ENCODE data around the gene ERAS. TPM values are rescaled to one million over a fixed set of nuclear protein-coding genes. Genes with fewer than 3 reads are reported as not detected.
A peak's percentile ranks its signal among the peaks of the same experiment; 100 is the strongest.

Gene ERAS, protein sequence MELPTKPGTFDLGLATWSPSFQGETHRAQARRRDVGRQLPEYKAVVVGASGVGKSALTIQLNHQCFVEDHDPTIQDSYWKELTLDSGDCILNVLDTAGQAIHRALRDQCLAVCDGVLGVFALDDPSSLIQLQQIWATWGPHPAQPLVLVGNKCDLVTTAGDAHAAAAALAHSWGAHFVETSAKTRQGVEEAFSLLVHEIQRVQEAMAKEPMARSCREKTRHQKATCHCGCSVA
- total RNA-seq, result not detected

DNA sequence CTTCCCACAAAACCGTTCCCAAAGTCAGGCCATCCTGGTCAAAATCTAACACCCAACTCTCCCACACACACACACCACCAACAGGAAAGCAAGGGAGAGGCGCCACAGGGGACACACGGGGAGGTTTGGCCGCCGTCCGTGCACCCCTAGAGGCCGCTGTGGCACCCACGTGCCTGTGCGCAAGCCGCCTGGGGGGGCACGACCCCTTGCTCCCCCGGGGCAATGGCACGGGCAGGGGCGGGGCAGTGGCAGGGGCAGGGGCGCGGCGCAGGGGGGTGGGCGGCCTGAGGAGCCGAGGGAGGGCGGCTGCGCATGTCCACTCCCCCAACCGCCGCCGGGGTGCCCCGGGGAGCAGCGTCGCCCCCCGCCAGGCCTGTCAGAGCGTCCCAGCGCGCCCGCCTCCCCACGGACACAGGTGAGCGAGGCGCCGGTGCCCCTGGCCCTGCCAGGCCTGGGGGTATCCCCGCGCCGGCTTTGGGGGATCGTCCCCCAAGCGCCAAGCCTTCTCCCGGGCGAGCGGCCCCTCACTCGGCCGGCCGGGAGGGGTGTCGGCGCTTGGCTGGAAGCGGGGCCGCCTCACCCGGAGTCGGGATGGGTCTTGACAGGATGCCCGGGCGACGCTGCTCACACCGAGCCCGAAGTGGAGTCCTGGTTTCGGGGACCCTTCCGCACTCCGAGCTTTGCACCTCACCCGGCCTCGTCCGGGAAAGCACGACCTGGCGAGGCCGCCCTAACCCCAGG lies at the start of gene ERAS:
Gene ERAS (plus strand): TSS at position 379 of the 741 bp plus-strand sequence. CDS start 2,611 bp downstream, outside the sequence.
- no peak within 1 kb of the TSS for H3K4me3 Mint-ChIP-seq
- peak; percentile 28 for DNase-seq
- CTCF ChIA-PET, result interaction anchor here (0.8 kb wide), 1 partner anchor 27 kb away, joined by 4 read pairs; no protein-coding TSS in a partner anchor
- H3K4me1 Mint-ChIP-seq, result peaks cover 3% of the 10 kb centered on the region
- POLR2A ChIA-PET, result no interaction called here
- ATAC-seq, result peak; percentile 66
- intact Hi-C loops (cut with DNase I, micrococcal nuclease), result no loop called here
- H3K36me3 Mint-ChIP-seq (ENCODE audit: low read depth), result peaks cover 25% of the 10 kb centered on the region
- H3K9me3 Mint-ChIP-seq (ENCODE audit: low read depth), result no peaks in the 10 kb centered on the region
- H3K27me3 Mint-ChIP-seq, result peaks cover 21% of the 10 kb centered on the region
- H3K27ac Mint-ChIP-seq, result no peak within 1 kb of the TSS

DNA sequence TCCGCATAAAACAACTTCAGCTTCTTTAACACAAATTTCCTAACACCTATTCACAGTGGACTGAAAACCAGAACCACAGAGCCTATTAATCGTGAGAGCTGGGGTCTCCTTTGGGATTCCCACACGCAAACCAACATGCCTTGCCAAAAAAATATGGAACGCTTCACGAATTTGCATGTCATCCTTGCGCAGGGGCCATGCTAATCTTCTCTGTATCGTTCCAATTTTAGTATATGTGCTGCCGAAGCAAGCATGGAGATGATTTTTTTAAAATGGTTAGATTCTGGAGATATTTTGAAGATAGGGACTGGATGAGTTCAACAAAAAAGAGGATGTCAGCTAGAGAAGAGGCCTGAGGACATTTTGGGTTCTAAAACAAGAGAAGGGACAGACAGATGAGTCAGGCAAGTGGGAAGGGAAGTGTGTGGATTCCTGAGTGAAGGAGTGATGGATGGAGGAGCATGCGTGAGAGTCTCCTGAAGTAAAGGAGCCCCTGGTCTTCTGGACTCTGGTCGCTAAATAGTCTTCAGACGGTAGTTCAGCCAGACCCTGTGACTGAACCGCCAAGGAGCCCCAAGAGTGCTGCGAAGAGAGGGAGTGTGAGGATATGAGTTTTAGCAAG lies 49.4 kb upstream of the ERAS start:
- H3K4me1 Mint-ChIP-seq, result no peaks in the 10 kb centered on the region
- H3K4me3 Mint-ChIP-seq, result no peak overlapping the region
- H3K36me3 Mint-ChIP-seq (ENCODE audit: low read depth), result no peaks in the 10 kb centered on the region
- DNase-seq, result no peak
- ATAC-seq, result no peak
- intact Hi-C loops (cut with DNase I, micrococcal nuclease), result no loop called here
- POLR2A ChIA-PET, result no interaction called here
- H3K27ac Mint-ChIP-seq, result no peak overlapping the region
- CTCF ChIA-PET, result interaction anchor here (1.0 kb wide), 1 partner anchor 91 kb away, joined by 3 read pairs; no protein-coding TSS in a partner anchor
- H3K9me3 Mint-ChIP-seq (ENCODE audit: low read depth), result no peaks in the 10 kb centered on the region
- no peaks in the 10 kb centered on the region for H3K27me3 Mint-ChIP-seq

DNA sequence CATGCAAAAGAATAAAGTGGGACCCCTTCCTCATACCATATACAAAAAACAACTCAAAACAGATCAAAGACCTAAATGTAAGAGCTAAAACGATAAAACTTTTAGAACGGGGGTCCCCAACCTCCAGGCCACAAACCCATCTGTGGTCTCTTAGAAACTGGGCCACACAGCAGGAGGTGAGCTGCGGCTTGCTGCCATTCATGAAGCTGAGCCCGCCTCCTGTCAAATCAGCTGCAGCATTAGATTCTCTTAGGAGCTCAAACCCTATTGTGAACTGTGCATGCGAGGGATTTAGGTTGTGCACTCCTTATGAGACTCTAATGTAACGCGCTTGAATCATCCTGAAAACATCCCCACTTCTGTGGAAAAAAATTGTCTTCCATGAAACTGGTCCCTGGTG lies 46.9 kb upstream of the ERAS start:
- no peaks in the 10 kb centered on the region for H3K36me3 Mint-ChIP-seq (ENCODE audit: low read depth)
- intact Hi-C loops (cut with DNase I, micrococcal nuclease), result no loop called here
- H3K4me3 Mint-ChIP-seq, result no peak overlapping the region
- no peaks in the 10 kb centered on the region for H3K27me3 Mint-ChIP-seq
- no peak overlapping the region for H3K27ac Mint-ChIP-seq
- no peak for DNase-seq
- H3K9me3 Mint-ChIP-seq (ENCODE audit: low read depth), result no peaks in the 10 kb centered on the region
- ATAC-seq, result no peak
- H3K4me1 Mint-ChIP-seq, result no peaks in the 10 kb centered on the region
- POLR2A ChIA-PET, result interaction anchor here (0.7 to 1.4 kb wide), 2 partner anchors 103 to 434 kb away, joined by 3 to 4 read pairs; no protein-coding TSS in a partner anchor
- CTCF ChIA-PET, result no interaction called here

DNA sequence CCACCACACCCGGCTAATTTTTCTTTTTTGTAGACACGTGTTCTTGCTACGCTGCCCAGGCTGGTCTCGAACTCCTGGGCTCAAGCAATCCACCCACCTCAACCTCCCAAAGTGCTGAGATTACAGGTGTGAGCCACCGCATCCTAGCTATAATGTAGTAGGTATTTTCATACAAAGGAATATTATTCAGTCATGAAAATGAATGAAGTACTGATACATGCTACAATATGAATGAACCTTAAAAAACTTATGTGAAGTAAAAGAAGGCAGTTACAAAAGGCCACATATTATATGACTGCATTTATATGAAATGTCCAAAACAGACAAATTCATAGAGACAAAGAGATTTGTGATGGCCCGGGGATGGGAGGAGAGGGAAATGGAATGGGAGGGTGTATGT lies 44.6 kb upstream of the ERAS start:
- ATAC-seq (no peak), DNase-seq (no peak)
- Mint-ChIP-seq H3K36me3 (ENCODE audit: low read depth) (no peaks in the 10 kb centered on the region), H3K9me3 (ENCODE audit: low read depth) (no peaks in the 10 kb centered on the region), H3K27ac (no peak overlapping the region), H3K4me3 (no peak overlapping the region), H3K4me1 (no peaks in the 10 kb centered on the region), H3K27me3 (no peaks in the 10 kb centered on the region)
- intact Hi-C loops (cut with DNase I, micrococcal nuclease), result no loop called here
- ChIA-PET CTCF (no interaction called here), POLR2A (no interaction called here)

DNA sequence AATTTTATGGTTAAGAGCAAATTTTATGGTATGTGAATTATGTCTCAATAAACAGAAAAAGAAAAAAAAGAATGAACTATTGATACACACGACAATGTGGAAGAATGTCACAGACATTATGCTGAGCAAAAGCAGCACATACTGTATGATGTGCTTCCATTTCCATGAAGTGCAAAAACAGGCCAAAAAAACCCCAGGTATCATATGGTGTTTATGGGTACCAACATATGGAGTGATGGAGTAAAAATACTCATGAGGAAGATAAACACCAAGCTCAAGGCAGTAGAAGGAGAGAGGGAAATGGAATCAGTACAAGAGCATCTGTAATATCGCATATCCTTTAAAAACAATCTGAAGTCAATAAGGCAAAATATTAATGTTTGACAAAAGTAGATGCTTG lies 44.1 kb upstream of the ERAS start:
- no peaks in the 10 kb centered on the region for H3K36me3 Mint-ChIP-seq (ENCODE audit: low read depth)
- ChIA-PET CTCF (no interaction called here), POLR2A (no interaction called here)
- ATAC-seq (no peak), DNase-seq (no peak)
- no peak overlapping the region for H3K27ac Mint-ChIP-seq
- H3K9me3 Mint-ChIP-seq (ENCODE audit: low read depth), result no peaks in the 10 kb centered on the region
- H3K4me1 Mint-ChIP-seq, result no peaks in the 10 kb centered on the region
- no peak overlapping the region for H3K4me3 Mint-ChIP-seq
- intact Hi-C loops (cut with DNase I, micrococcal nuclease), result no loop called here
- peaks cover 3% of the 10 kb centered on the region for H3K27me3 Mint-ChIP-seq

DNA sequence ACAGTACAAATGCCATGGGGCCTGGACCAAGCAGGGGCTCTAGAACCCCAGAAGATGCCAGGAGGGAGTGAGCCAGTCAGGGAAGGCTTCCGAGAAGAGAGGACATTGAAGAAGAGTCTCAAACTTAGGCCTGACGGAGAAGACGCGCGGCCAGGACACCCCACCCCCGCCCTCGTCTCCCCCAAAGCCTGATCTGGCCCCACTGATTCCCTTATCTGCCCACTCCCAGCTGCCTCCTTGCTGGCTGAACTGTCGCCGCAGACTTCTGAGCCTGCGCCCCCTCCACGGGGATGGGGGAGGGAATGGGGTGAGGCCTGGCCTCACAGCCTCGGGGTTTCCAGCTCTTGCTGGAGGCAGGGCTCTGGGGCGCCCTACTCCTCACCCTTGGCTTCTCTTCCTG lies 43.5 kb upstream of the ERAS start:
- intact Hi-C loops (cut with DNase I, micrococcal nuclease), result no loop called here
- no peak for ATAC-seq
- ChIA-PET CTCF (no interaction called here), POLR2A (no interaction called here)
- Mint-ChIP-seq H3K9me3 (ENCODE audit: low read depth) (no peaks in the 10 kb centered on the region), H3K4me3 (no peak overlapping the region), H3K27ac (no peak overlapping the region), H3K27me3 (peaks cover 5% of the 10 kb centered on the region), H3K36me3 (ENCODE audit: low read depth) (no peaks in the 10 kb centered on the region), H3K4me1 (no peaks in the 10 kb centered on the region)
- DNase-seq, result no peak

DNA sequence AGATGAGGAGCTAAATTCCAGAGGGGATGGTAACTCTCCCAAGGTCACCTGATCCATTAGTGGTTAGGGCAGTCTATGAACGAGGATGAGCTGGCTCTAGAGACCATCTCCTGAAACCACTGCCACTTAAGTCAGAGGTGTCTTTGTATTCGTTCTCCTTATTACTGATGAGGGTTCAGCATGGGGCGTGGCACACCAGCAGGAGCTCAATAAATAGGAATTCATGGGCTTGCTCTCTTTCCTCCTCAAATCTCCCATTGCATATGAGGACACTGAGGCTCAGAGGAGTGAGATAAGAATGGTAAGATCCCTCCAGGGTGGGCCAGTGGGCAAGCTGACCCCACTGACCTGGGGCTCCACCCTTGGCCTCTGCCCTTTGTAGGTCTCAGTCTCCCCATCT lies 41.6 kb upstream of the ERAS start:
- Mint-ChIP-seq H3K4me1 (peaks cover 6% of the 10 kb centered on the region), H3K27ac (no peak overlapping the region), H3K4me3 (no peak overlapping the region), H3K9me3 (ENCODE audit: low read depth) (no peaks in the 10 kb centered on the region), H3K36me3 (ENCODE audit: low read depth) (no peaks in the 10 kb centered on the region), H3K27me3 (peaks cover 7% of the 10 kb centered on the region)
- no peak for DNase-seq
- POLR2A ChIA-PET, result no interaction called here
- CTCF ChIA-PET, result interaction anchor here (0.6 kb wide), 1 partner anchor 68 kb away, joined by 3 read pairs; no protein-coding TSS in a partner anchor
- intact Hi-C loops (cut with DNase I, micrococcal nuclease), result no loop called here
- ATAC-seq, result no peak

DNA sequence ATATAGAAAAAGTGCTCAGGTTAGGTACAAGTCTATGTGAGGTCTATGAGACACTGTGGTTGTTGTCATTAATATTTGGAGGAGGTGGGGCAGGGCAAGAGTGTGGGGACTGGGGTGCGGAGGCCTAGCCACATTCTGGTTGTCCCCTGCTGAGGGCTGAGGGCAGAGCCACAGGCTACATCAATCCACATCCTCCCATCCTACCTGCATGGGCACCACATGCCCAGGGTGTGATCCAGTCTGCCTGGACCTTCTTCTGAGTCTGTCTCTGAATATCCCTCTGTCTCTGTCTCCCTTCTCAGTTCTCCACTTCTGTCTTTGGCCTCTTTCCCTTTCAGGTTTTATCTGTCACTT lies 41.1 kb upstream of the ERAS start:
- no peaks in the 10 kb centered on the region for H3K9me3 Mint-ChIP-seq (ENCODE audit: low read depth)
- DNase-seq (no peak), ATAC-seq (no peak)
- CTCF ChIA-PET, result interaction anchor here (0.6 kb wide), 1 partner anchor 68 kb away, joined by 3 read pairs; no protein-coding TSS in a partner anchor
- POLR2A ChIA-PET, result no interaction called here
- no peak overlapping the region for H3K4me3 Mint-ChIP-seq
- H3K36me3 Mint-ChIP-seq (ENCODE audit: low read depth), result no peaks in the 10 kb centered on the region
- H3K27me3 Mint-ChIP-seq, result peaks cover 7% of the 10 kb centered on the region
- H3K4me1 Mint-ChIP-seq, result peaks cover 8% of the 10 kb centered on the region
- intact Hi-C loops (cut with DNase I, micrococcal nuclease), result no loop called here
- no peak overlapping the region for H3K27ac Mint-ChIP-seq

DNA sequence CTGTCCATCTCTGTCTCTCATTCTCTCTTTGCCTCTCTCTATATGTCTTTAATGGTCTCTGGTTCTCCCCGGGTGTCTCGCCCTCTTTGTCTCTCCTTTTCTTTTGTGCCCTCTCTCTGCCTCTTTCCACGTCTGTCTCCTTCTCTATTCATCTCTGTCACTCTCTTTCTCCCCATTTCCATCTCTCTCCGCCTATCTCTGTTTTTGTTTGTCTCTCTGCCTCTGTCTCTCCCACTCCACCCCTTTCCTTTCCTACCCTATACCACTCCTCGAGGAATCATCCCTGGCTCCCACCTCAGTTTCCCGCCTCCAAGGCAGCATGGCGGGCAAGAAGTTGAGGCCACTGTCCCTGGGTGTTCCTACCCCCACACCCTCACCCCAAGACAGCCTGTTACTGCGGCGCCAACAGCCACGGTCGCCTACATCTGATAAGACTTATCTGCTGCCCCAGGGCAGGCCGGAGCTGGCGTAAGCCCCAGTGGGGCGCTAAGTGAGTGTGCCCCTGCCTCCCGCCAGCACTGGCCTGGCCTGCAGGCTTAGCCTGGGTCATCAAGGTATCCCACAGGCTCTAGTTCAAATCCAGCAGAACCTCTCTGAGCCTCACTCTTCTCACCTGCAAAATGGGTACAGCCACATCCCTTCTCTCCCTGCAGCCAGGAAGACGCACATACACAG lies 40.6 kb upstream of the ERAS start:
- Mint-ChIP-seq H3K9me3 (ENCODE audit: low read depth) (no peaks in the 10 kb centered on the region), H3K4me3 (no peak overlapping the region), H3K27ac (no peak overlapping the region)

DNA sequence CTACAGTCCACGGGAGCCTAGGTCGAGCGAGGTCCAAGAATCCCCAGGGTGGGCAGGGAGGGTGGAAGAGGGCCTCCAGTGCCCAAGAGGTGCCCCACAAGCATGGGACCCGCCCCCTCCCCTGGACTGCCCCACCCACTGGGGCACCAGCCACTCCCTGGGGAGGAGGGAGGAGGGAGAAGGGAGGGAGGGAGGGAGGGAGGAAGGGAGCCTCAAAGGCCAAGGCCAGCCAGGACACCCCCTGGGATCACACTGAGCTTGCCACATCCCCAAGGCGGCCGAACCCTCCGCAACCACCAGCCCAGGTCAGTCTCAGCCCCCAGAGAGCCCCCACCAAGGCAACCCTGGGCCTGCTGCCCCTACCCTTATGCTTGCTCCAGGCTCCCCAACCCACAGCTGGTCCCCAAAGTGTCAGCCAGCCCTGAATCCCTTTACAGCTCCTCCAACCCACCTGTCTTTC lies 39.9 kb upstream of the ERAS start, which contains the start of gene GATA1:
Gene GATA1 (plus strand): TSS at position 250 of the 460 bp plus-strand sequence. CDS start 4,520 bp downstream, outside the sequence.
- no peak within 1 kb of the TSS for H3K4me3 Mint-ChIP-seq
- H3K9me3 Mint-ChIP-seq (ENCODE audit: low read depth), result no peaks in the 10 kb centered on the region
- H3K36me3 Mint-ChIP-seq (ENCODE audit: low read depth), result no peaks in the 10 kb centered on the region
- H3K27me3 Mint-ChIP-seq, result peaks cover 7% of the 10 kb centered on the region
- ChIA-PET CTCF (no interaction called here), POLR2A (no interaction called here)
- DNase-seq (no peak), ATAC-seq (no peak)
- H3K4me1 Mint-ChIP-seq, result peaks cover 8% of the 10 kb centered on the region
- intact Hi-C loops (cut with DNase I, micrococcal nuclease), result no loop called here
- H3K27ac Mint-ChIP-seq, result no peak within 1 kb of the TSS

More for the DNA sequence above, 40.6 kb upstream of the ERAS start:
- ATAC-seq (no peak), DNase-seq (no peak)
- intact Hi-C loops (cut with DNase I, micrococcal nuclease), result no loop called here
- peaks cover 8% of the 10 kb centered on the region for H3K4me1 Mint-ChIP-seq
- H3K27me3 Mint-ChIP-seq, result peaks cover 7% of the 10 kb centered on the region
- POLR2A ChIA-PET, result no interaction called here
- CTCF ChIA-PET, result no interaction called here
- no peaks in the 10 kb centered on the region for H3K36me3 Mint-ChIP-seq (ENCODE audit: low read depth)

DNA sequence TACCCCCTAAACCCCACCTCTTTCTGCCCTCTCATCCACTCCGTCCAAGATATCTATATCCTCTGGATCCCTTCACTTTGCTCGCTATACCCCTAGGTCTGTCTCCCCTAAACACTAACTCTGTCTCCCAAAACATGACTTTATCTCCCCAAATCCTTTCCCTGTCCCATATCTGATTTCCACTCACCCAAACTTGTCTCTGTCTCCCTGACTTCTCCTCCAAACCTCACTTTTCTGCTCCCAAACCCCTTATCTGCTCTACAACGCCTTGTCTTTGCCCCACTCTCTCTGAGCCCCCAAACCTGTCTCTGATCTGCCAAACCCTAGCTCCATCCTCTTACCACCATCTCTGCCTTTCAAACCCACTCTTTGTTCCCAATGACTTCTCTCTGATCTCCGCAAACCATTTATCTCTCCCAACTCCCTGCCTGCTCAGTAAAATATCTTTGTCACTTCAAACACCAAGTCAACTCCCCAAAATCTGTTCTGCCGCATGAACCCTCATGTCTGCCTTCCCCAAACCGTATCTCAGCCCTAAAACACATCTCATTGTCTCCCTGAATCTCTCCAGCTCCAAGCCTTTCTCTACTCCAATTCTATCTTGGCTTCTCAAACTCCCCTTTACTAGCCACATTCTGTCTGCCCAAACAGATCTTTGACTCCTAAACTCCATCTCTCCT lies 39.3 kb upstream of the ERAS start:
- no peak overlapping the region for H3K4me3 Mint-ChIP-seq
- ChIA-PET CTCF (no interaction called here), POLR2A (no interaction called here)
- H3K9me3 Mint-ChIP-seq (ENCODE audit: low read depth), result no peaks in the 10 kb centered on the region
- no peaks in the 10 kb centered on the region for H3K36me3 Mint-ChIP-seq (ENCODE audit: low read depth)
- no peak for ATAC-seq
- peaks cover 7% of the 10 kb centered on the region for H3K27me3 Mint-ChIP-seq
- intact Hi-C loops (cut with DNase I, micrococcal nuclease), result no loop called here
- peaks cover 8% of the 10 kb centered on the region for H3K4me1 Mint-ChIP-seq
- no peak overlapping the region for H3K27ac Mint-ChIP-seq
- no peak for DNase-seq

All from activated CD4-positive, alpha-beta T cell treated with anti-CD3 and anti-CD28 coated beads for 36 hours (primary cell).